HepG2 (cell line): ENCODE results near the gene ZMIZ1. TPM values are rescaled to one million over a fixed set of nuclear protein-coding genes. Genes with fewer than 3 reads are reported as not detected.

Experiments used
- ARID2 ChIP-seq: sonication (generic); formaldehyde crosslinking; IDR thresholded peaks from 2 replicates; pipeline ENCODE4 v1.8.1; 2022; ENCODE audit warnings: mild to moderate bottlenecking, missing genetic modification reagents, borderline replicate concordance
- CEBPG ChIP-seq: IDR thresholded peaks from 2 replicates; pipeline ENCODE4 v1.6.1; 2016
- FOXA3 ChIP-seq: IDR thresholded peaks from 2 replicates; pipeline ENCODE4 v1.6.1; 2016; ENCODE audit warnings: missing genetic modification reagents, missing compliant biosample characterization
- GMEB2 ChIP-seq: IDR thresholded peaks from 2 replicates; pipeline ENCODE4 v1.6.1; 2016; ENCODE audit warnings: missing biosample characterization, missing genetic modification reagents, low read depth
- HMG20A ChIP-seq: IDR thresholded peaks from 2 replicates; pipeline ENCODE4 v1.6.1; 2016; ENCODE audit warnings: borderline replicate concordance
- JUNB ChIP-seq: sonication (generic); formaldehyde crosslinking; IDR thresholded peaks from 2 replicates; pipeline ENCODE4 v1.8.0; 2022; ENCODE audit warnings: missing genetic modification reagents, mild to moderate bottlenecking, borderline replicate concordance
- KDM1A ChIP-seq: IDR thresholded peaks from 2 replicates; pipeline ENCODE4 v1.6.1; 2016; ENCODE audit warnings: missing compliant biosample characterization
- KDM3A ChIP-seq: IDR thresholded peaks from 2 replicates; pipeline ENCODE4 v1.6.1; 2018; ENCODE audit warnings: low read depth, missing compliant biosample characterization
- MIXL1 ChIP-seq: IDR thresholded peaks from 2 replicates; pipeline ENCODE4 v1.6.1; 2016
- PATZ1 ChIP-seq: sonication (generic); formaldehyde crosslinking; IDR thresholded peaks from 2 replicates; pipeline ENCODE4 v1.4.0; 2020; ENCODE audit warnings: missing genetic modification reagents
- PCBP1 ChIP-seq: fragments of 200-400 bp; formaldehyde crosslinking; IDR thresholded peaks from 2 replicates; pipeline ENCODE4 v1.6.1; 2017; ENCODE audit warnings: mild to moderate bottlenecking, low read depth, low read length, borderline replicate concordance
- POLR2AphosphoS5 ChIP-seq: IDR thresholded peaks from 2 replicates; pipeline ENCODE4 v1.6.1; 2012; ENCODE audit warnings: low read depth, low read length
- SIN3A ChIP-seq: IDR thresholded peaks from 2 replicates; pipeline ENCODE4 v1.6.1; 2011; ENCODE audit warnings: low read depth, mild to moderate bottlenecking, control low read depth, low read length, borderline replicate concordance
- SP2 ChIP-seq: sonication (generic); formaldehyde crosslinking; IDR thresholded peaks from 2 replicates; pipeline ENCODE4 v1.5.1; 2020; ENCODE audit warnings: mild to moderate bottlenecking, missing genetic modification reagents
- TBL1XR1 ChIP-seq: fragments of 150-350 bp; IDR thresholded peaks from 2 replicates; pipeline ENCODE4 v1.6.1; 2014; ENCODE audit warnings: borderline replicate concordance, low read length; ENCODE audit not compliant: partially characterized antibody
- TOPORS ChIP-seq: sonication (generic); formaldehyde crosslinking; IDR thresholded peaks from 2 replicates; pipeline ENCODE4 v1.8.0; 2023; ENCODE audit warnings: mild to moderate bottlenecking, missing genetic modification reagents
- USF2 ChIP-seq, 2 experiments: sonication (generic) in 1 of 2; formaldehyde crosslinking in 1 of 2; IDR thresholded peaks; 2 replicates each; pipeline versions ENCODE4 v1.5.1 to v1.6.1; 2011 to 2020; ENCODE audit warnings: borderline replicate concordance in 1 of 2, low read depth in 1 of 2, low read length in 1 of 2, mild to moderate bottlenecking in 1 of 2, missing genetic modification reagents in 1 of 2, moderate library complexity in 1 of 2
- ZBTB7A ChIP-seq: sonication (generic); formaldehyde crosslinking; IDR thresholded peaks from 2 replicates; pipeline ENCODE4 v1.8.0; 2022; ENCODE audit warnings: mild to moderate bottlenecking, missing genetic modification reagents
- ZFYVE20 ChIP-seq: sonication (generic); formaldehyde crosslinking; IDR thresholded peaks from 2 replicates; pipeline ENCODE4 v1.8.0; 2023; ENCODE audit warnings: low read depth, mild to moderate bottlenecking, moderate library complexity, missing genetic modification reagents, borderline replicate concordance
- ZNF121 ChIP-seq: sonication (generic); formaldehyde crosslinking; IDR thresholded peaks from 2 replicates; pipeline ENCODE4 v1.5.0; 2020; ENCODE audit warnings: mild to moderate bottlenecking, missing genetic modification reagents
- ZNF160 ChIP-seq: sonication (generic); formaldehyde crosslinking; IDR thresholded peaks from 2 replicates; pipeline ENCODE4 v1.8.0; 2022; ENCODE audit warnings: mild to moderate bottlenecking, inconsistent platforms, missing genetic modification reagents
- ZNF292 ChIP-seq: sonication (generic); formaldehyde crosslinking; IDR thresholded peaks from 2 replicates; pipeline ENCODE4 v1.8.1; 2022; ENCODE audit warnings: mild to moderate bottlenecking, low read depth, missing genetic modification reagents, borderline replicate concordance
- ZNF331 ChIP-seq: sonication (generic); formaldehyde crosslinking; IDR thresholded peaks from 2 replicates; pipeline ENCODE4 v1.4.0; 2020; ENCODE audit warnings: missing genetic modification reagents
- ZNF569 ChIP-seq: sonication (generic); formaldehyde crosslinking; IDR thresholded peaks from 2 replicates; pipeline ENCODE4 v1.5.0; 2020; ENCODE audit warnings: mild to moderate bottlenecking, missing genetic modification reagents, moderate library complexity, borderline replicate concordance
- ZNF660 ChIP-seq: sonication (generic); formaldehyde crosslinking; IDR thresholded peaks from 2 replicates; pipeline ENCODE4 v1.5.1; 2020; ENCODE audit warnings: mild to moderate bottlenecking, low read depth, missing genetic modification reagents, borderline replicate concordance
- ZNF883 ChIP-seq: sonication (generic); formaldehyde crosslinking; IDR thresholded peaks from 2 replicates; pipeline ENCODE4 v1.5.1; 2020; ENCODE audit warnings: mild to moderate bottlenecking, missing genetic modification reagents; ENCODE audit errors: not compliant biosample characterization
- polyA plus RNA-seq, 8 experiments: library from polyadenylated mRNA; depleted of rRNA in 3 of 8; stranded (reverse) in 7 of 8; unstranded in 1 of 8; fragments of >200 nt; fragmentation: Illumina TruSeq in 4 of 8; extraction: Trizol in 4 of 8; gene quantifications; 2 replicates each; pipeline versions ENCODE4 v1.2.1 to v1.2.3, GENCODE V29; 2011 to 2016; ENCODE audit warnings: low read depth in 4 of 8, missing spikeins in 1 of 8, mixed read lengths in 1 of 8; ENCODE audit not compliant: insufficient read depth in 1 of 8
- total RNA-seq, 5 experiments: library from RNA; depleted of rRNA; stranded (reverse); fragments of >200 nt; fragmentation: Illumina TruSeq; extraction: Trizol; gene quantifications; 2 replicates each; pipeline ENCODE4 v1.2.3, GENCODE V29; 2016; ENCODE audit warnings: low read depth in 1 of 5

The ZMIZ1 gene
- total and polyA plus RNA-seq, 2 of the 13 experiments (the other 11 are each of a cell fraction or from before 2014, with no cell fraction given), result 5.3 to 10.2 TPM

- TF ChIP-seq USF2 (IDR thresholded peaks at IDR 0.05; ENCODE audit: low read depth, low read length) (no peak), USF2 (CRISPR knock-in tag; IDR thresholded peaks at IDR 0.05; ENCODE audit: borderline replicate concordance) (no peak), ZFYVE20 (CRISPR knock-in tag) (no peak), ZBTB7A (no peak), KDM3A (CRISPR knock-in tag) (peak; percentile 91), KDM1A (no peak), ZNF569 (CRISPR knock-in tag) (no peak), ZNF883 (CRISPR knock-in tag) (no peak), PATZ1 (CRISPR knock-in tag) (no peak; the same call in 1 of the 2 replicates), JUNB (CRISPR knock-in tag) (no peak), ZNF331 (CRISPR knock-in tag) (no peak), CEBPG (CRISPR knock-in tag) (no peak), TBL1XR1 (no peak), ZNF660 (CRISPR knock-in tag) (no peak), SIN3A (no peak), FOXA3 (0 out of 2 replicates have a peak, but pooled peaks have one; percentile 20), TOPORS (CRISPR knock-in tag) (no peak), ZNF160 (no peak), ZNF292 (no peak), GMEB2 (CRISPR knock-in tag) (no peak), HMG20A (CRISPR knock-in tag) (no peak), SP2 (CRISPR knock-in tag) (no peak), ZNF121 (CRISPR knock-in tag) (no peak), POLR2AphosphoS5 (no peak), PCBP1 (no peak), MIXL1 (CRISPR knock-in tag) (no peak), ARID2 (CRISPR knock-in tag) (no peak)
These were observed 126.5 kb downstream of the ZMIZ1 start (continued) for GRCh38 chr10:79195091-79195923.
